ENCODE data around the gene EPS8. TPM values are rescaled to one million over a fixed set of nuclear protein-coding genes. Genes with fewer than 3 reads are reported as not detected.

EPS8 gene
- total RNA-seq, 1 experiment from 2014 or later = 7.5 TPM

- DNase-seq (ENCODE audit: low spot score) (no peak), ATAC-seq (no peak)
- Mint-ChIP-seq H3K9me3 (no peaks in the 10 kb centered on the region), H3K27me3 (ENCODE audit: low read depth) (no peaks in the 10 kb centered on the region), H3K36me3 (no peaks in the 10 kb centered on the region), H3K4me3 (no peak overlapping the region), H3K27ac (no peak overlapping the region), H3K4me1 (no peaks in the 10 kb centered on the region)
- ChIA-PET POLR2A (no interaction called here), CTCF (no interaction called here)
- TF ChIP-seq CTCF (IDR thresholded peaks at IDR 0.05) (no peak), ZNF138 (CRISPR knock-in tag; conservative IDR thresholded peaks at IDR 0.05) (no peak), ZNF512 (CRISPR knock-in tag; IDR thresholded peaks at IDR 0.05; ENCODE audit: borderline replicate concordance) (no peak), HMGXB4 (CRISPR knock-in tag; IDR thresholded peaks at IDR 0.05) (no peak), NFYB (CRISPR knock-in tag; conservative IDR thresholded peaks at IDR 0.05; ENCODE audit: low read depth) (no peak), ZNF425 (CRISPR knock-in tag; conservative IDR thresholded peaks at IDR 0.05) (no peak), ZBTB43 (CRISPR knock-in tag; IDR thresholded peaks at IDR 0.05) (no peak), FOXJ3 (CRISPR knock-in tag; IDR thresholded peaks at IDR 0.05; ENCODE audit: borderline replicate concordance) (no peak), ZNF121 (CRISPR knock-in tag; IDR thresholded peaks at IDR 0.05) (no peak), ZNF416 (CRISPR knock-in tag; IDR thresholded peaks at IDR 0.05) (no peak), ZNF263 (CRISPR knock-in tag; IDR thresholded peaks at IDR 0.05; ENCODE audit: low read depth) (no peak)
These were observed 142.6 kb downstream of the EPS8 start for GRCh38 chr12:15646581-15646980.

- Mint-ChIP-seq H3K9me3 (no peaks in the 10 kb centered on the region), H3K4me1 (no peaks in the 10 kb centered on the region), H3K36me3 (no peaks in the 10 kb centered on the region), H3K4me3 (no peak overlapping the region), H3K27ac (no peak overlapping the region), H3K27me3 (ENCODE audit: low read depth) (no peaks in the 10 kb centered on the region)
- ChIA-PET CTCF (no interaction called here), POLR2A (no interaction called here)
- TF ChIP-seq ZNF396 (CRISPR knock-in tag; IDR thresholded peaks at IDR 0.05; ENCODE audit: borderline replicate concordance) (no peak), ERG (CRISPR knock-in tag; IDR thresholded peaks at IDR 0.05) (no peak), ATF6 (CRISPR knock-in tag; IDR thresholded peaks at IDR 0.05) (no peak), MAX (CRISPR knock-in tag; IDR thresholded peaks at IDR 0.05) (no peak), ATF2 (CRISPR knock-in tag; IDR thresholded peaks at IDR 0.05; ENCODE audit: borderline replicate concordance, low read depth) (no peak), ZNF512 (CRISPR knock-in tag; IDR thresholded peaks at IDR 0.05; ENCODE audit: borderline replicate concordance) (no peak), NFATC4 (CRISPR knock-in tag; IDR thresholded peaks at IDR 0.05) (no peak)
- no peak for DNase-seq (ENCODE audit: low spot score)
- no peak for ATAC-seq
These were observed 144.5 kb downstream of the EPS8 start for GRCh38 chr12:15644700-15645099.
